Medulla oblongata (tissue), 1 donor: ENCODE data around the gene SEMA3E.
A peak's percentile ranks its signal among the peaks of the same experiment; 100 is the strongest.
"Not testable (repeated sequence)": the region's sequence is repeated elsewhere in the genome, so short reads cannot be mapped to it uniquely, and the experiment has no call there.

Experiments used
- DNase-seq: peaks from one replicate; pipeline ENCODE4 v3.0.0-alpha.2; 2015; ENCODE audit errors: extremely low spot score

SEMA3E gene

DNA sequence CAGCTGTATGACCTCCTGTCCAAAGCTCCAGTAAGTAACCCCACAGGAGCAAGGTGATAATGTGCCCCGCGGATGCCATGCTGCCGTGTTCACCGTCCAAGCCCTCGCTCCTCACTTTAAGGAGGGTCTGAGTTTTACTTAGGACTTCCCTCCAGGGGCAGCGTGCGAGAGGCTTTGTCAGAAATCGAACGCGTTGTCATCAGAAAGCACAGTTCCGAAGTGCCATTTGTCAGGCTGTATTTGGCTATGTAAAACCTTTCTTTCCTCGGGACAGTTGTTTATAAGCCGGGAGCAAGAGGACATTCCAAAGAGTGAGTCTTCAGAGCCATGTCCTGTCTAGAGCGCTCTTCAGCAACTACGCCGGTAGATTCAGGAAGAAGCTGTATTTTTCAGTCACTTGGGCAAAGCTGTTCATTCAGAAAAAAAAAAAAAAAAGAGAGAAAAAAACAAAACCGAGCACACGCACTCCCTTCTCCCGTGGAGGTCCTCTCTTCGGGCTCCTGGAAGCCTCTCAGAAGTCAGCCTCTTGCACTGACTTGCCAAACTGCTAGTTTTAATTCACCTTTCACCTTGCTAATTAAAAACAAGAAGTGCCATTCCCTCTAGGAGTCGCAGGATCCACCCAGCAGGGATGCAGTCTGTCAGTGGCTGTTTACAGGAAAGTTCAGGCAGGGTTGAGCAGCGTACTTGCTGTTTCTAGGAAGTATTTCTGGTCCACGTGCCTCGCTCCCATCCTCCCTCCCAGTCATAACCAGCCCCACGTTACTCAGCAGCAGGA, at the start of gene SEMA3E:
Gene SEMA3E (minus strand): TSS at position 676 of the 778 bp plus-strand sequence.
- peak; percentile 40 for DNase-seq

GRCh38 chr7:83697804-83698530, 49.0 kb upstream of the SEMA3E start:
- no peak for DNase-seq

- DNase-seq = no peak
Measured at GRCh38 chr7:83696101-83696500, 47.2 kb upstream of the SEMA3E start.

GRCh38 chr7:83695128-83695960, 46.4 kb upstream of the SEMA3E start:
- DNase-seq = no peak

GRCh38 chr7:83693256-83693655, 44.3 kb upstream of the SEMA3E start:
- no peak for DNase-seq

GRCh38 chr7:83691095-83691494, 42.2 kb upstream of the SEMA3E start:
- DNase-seq = no peak

DNA sequence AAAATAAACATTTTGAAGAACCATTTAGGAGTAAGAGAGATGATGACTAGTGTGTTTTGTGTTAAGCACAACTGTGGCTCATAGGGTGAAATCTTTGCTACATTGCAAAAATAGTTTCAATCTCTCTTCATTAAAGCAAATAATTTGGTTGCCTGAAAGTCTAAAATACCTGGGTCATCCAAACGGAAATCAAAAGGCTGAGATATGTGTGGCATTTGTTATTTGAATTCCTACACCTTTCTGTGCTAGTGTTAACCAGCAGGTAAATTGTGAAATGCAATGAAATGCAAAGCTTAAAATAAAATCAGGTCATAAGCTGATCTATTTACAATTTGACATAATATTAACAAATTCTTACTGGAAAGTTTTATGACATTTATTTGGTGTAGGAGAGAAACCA, 40.9 kb upstream of the SEMA3E start:
- DNase-seq = no peak

GRCh38 chr7:83686416-83686815, 37.5 kb upstream of the SEMA3E start:
- no peak for DNase-seq

GRCh38 chr7:83684928-83685327, 36.0 kb upstream of the SEMA3E start:
- DNase-seq = no peak

DNA sequence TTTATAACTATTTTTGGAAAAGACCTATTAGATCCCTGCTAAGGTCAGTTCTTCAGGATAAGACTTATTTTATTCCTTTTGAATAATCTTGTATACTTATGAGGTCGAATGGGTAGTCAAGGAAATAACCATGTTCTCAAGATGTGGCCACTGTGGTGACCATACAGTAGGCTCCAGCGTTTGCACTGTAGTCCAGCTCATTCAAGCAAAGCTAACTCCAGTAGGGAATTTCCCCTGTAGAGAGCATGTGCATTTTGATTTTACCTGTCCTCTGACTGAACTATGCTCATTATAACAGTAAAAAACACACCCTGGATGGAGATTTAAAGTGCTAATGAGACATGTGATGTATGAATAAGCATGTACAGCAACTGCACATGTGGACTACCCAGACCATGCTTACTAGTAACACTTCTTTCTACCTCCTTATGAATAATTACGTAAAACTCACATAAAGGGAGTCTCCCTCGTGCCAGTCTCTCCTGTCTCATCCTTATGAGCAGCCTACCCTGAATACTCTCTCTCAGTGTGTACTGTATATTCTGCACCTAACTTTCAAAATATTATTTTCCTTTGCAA, 32.4 kb upstream of the SEMA3E start:
- no peak for DNase-seq

- no peak for DNase-seq
Measured at GRCh38 chr7:83677180-83677866, 28.4 kb upstream of the SEMA3E start.

DNA sequence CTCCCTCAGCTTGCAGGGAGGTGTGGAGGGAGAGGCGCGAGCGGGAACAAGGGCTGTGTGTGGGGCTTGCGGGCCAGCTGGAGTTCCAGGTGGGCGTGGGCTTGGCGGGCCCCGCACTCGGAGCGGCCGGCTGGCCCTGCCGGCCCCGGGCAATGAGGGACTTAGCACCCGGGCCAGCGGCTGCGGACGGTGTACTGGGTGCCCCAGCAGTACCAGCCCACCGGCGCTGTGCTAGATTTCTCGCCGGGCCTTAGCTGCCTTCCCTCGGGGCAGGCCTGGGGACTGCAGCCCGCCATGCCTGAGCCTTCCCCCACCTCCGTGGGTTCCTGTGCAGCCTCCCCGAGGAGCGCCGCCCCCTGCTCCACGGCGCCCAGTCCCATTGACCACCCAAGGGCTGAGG, 24.4 kb upstream of the SEMA3E start:
- DNase-seq = not testable (repeated sequence)

GRCh38 chr7:83672157-83672556, 23.2 kb upstream of the SEMA3E start:
- DNase-seq = no peak

DNA sequence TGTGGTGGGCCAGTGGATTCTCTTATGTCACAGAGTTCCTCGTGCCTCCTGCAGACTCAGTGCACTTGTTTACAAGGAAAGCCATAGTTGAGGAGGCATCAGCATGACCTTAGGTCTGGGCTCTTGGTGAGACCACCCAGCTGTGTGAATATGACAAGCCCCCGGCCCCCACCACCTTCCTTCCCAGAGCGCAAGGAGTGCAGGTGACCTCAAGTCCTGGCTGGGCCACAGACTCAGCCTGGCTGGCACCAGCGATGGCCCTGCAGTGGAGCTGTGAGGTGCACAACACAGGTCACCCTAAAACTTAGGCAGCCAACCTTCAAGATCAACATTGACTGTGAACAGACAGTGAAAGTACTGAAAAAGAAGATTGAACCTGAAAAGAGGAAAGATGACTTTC, 14.2 kb upstream of the SEMA3E start:
- no peak for DNase-seq

- no peak for DNase-seq
Measured at GRCh38 chr7:83658126-83658525, 9.2 kb upstream of the SEMA3E start.

DNA sequence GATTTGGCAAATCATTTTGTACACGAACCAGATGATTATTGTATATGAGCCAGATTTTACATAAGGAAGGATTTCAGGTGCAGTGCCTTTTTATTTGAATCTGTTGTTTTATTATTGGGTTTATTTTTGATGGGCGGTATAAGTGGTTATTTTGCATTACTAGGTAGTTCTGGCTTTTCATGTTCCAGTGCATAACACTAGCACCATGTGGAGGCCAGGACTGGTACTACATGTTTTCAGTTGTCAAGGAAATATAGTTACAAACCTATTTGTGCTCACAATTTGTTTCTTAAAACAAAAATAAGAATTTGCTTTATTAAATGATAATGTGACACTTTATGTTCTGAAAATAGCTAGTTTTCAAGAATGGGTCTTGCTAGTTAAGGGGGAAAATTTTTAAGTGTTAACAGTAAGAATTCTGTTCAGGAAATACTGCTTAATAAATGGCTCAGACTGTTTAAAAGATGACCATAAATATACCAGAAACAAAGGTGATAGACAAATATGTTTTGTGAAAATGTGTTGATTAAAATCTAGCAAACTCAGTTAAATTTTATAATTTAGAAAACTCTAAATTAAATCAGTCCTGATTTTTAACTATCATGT, 7.1 kb upstream of the SEMA3E start:
- peak; percentile 61 for DNase-seq

DNA sequence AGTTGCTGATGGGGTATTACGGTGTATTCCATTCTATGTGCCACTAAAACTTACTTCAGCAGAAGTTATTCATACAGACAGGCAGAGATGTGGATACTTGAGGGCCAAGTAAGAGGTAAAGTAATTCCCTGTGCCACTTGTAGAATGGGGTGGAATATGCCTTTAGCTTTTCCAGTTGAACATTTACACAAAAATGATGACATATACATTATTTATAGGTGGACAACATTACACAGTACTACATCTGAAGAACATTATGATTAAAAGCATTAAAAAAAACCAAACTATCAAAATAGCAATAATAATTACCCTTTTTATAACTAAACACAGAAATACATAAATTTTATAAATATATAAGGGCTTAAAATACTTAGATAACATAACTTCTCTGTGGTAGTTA, 3.5 kb upstream of the SEMA3E start:
- DNase-seq = no peak

DNA sequence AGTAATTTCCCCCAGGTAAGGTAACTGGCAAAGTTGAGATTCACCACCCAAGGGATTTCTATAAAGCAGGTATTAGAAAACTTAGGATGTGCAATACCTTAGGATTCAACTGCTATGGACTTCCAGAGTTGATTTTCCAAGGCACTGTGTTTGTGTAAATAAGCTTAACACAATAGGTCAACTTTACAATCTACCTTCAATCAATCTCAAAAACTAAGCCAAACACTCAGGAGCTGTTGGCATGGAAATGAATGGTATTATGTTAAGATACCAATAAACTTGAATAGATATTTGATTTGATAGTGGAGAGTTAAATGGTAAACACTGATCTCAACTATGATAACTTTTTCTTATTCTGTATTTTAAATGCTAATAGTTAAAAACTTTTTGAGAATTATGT, 762 bp upstream of the SEMA3E start:
- no peak for DNase-seq

DNA sequence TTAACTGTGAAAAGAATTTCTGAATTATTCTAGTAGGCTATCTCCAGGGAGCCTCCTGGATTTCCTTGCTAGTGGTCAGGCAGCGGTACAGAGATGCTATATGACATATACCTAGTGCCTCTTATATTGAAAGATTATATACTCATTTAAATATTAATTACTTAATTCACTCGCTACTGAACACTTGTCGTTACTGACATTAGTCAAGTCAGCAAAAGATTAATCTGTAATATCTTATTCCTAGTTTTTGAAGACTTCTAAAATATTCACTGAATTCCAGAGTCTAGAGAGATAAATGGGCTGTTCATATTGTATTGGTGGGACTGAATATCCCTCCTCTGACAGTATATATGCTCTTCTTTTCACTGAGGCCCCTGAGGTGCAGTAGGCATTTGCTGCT, 2.9 kb downstream of the SEMA3E start:
- no peak for DNase-seq

DNA sequence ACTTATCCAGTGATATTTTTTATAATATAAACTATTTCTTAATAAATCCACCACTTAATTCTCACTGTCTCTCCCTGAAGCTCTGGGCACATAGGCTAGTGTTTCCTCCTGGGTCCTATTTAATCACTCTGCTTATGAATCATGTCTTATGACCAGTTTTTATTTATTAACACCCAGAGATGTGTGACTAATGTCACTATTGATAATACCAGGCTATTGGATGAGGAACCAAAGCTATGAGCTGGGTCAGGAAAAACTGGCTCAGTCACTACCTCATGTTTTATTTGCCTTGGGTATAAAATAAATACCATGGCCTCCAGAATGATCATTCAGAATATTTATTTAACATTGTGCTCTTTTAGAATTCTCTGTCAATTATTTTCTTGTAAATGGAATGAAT, 5.2 kb downstream of the SEMA3E start:
- no peak for DNase-seq

- no peak for DNase-seq
Measured at GRCh38 chr7:83643012-83643411, 5.9 kb downstream of the SEMA3E start.
